Bronchial epithelial cell (primary cell): ENCODE data around the gene MAPK8IP2. TPM values are rescaled to one million over a fixed set of nuclear protein-coding genes. Genes with fewer than 3 reads are reported as not detected.

Experiments used
- DNase-seq: peaks from one replicate; pipeline ENCODE4 v3.0.0-alpha.2; 2010; ENCODE audit warnings: low read depth
- FAIRE-seq: peaks from 2 replicates; lab custom pipeline; 2011; peaks lifted over from hg19 to GRCh38; lab: Jason Lieb, UNC
- H3K27me3 ChIP-seq: 2 replicates; pipeline ENCODE4 v1.5.1; 2011; ENCODE audit warnings: low read length; ENCODE audit not compliant: control insufficient read depth, insufficient read depth
- H3K36me3 ChIP-seq: 2 replicates; pipeline ENCODE4 v1.5.1; 2011; ENCODE audit warnings: low read length; ENCODE audit not compliant: control insufficient read depth, insufficient read depth
- H3K4me3 ChIP-seq: 2 replicates; pipeline ENCODE4 v1.5.1; 2011; ENCODE audit warnings: mild to moderate bottlenecking, low read depth, low read length, control low read depth
- CTCF ChIP-seq: IDR thresholded peaks from 2 replicates; pipeline ENCODE4 v1.5.1; 2011; ENCODE audit warnings: mild to moderate bottlenecking, moderate library complexity, low read length, control low read depth, inconsistent platforms; ENCODE audit not compliant: insufficient read depth, severe bottlenecking
- total RNA-seq: library from RNA; depleted of rRNA; stranded (reverse); fragments of >200 nt; gene quantifications from 2 replicates; pipeline ENCODE4 v1.2.1, GENCODE V29; 2014

Gene MAPK8IP2
- total RNA-seq, 1 donor from 2014 or later, result 0.53 TPM

DNA sequence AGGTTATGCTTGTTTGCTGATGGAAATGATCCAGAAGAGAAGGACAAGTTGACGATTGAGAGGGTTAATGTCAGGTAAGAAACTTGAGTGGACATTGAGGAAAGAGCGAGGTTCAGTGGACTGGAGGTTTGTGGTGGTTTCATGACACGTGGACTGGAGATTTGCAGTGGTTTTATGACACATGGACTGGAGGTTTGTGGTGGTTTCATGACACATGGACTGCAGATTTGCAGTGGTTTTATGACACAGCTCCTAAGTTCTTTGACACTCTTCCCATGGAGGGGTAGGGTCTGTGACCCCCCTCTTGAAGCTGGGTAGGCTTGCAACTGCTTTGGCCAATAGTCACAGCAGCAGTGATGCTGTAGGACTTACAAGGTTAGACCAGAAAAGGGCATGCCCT lies 5.4 kb upstream of the MAPK8IP2 start:
- Histone ChIP-seq H3K27me3 (peaks cover 1% of the 10 kb centered on the region), H3K4me3 (no peak overlapping the region), H3K36me3 (no peaks in the 10 kb centered on the region)
- FAIRE-seq (peak; percentile 66), DNase-seq (no peak)
- TF ChIP-seq CTCF, result no peak

DNA sequence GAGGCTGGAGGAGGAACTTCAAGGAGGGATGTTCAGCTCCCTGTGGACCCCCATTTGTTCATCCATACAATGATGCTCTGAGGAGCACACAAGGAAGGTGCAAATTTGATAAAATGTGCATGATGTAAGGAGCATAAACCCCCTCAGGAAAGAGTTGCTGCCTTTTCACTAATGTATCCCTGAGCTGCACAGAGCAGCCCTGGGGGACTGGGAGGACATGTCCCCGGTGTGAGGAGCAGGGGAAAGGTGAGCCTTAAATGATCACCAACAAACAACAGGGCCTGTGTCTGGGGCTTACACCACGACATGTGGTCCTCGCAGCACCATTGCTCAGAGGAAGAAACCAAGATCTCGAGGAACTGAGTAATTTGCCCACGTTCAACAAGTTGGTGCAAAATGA lies 3.5 kb upstream of the MAPK8IP2 start:
- FAIRE-seq (no peak), DNase-seq (no peak)
- no peaks in the 10 kb centered on the region for H3K36me3 ChIP-seq

GRCh38 chr22:50599816-50600455 lies 657 bp upstream of the MAPK8IP2 start:
- TF ChIP-seq CTCF, result no peak

More for the DNA sequence above, 3.5 kb upstream of the MAPK8IP2 start:
- peaks cover 7% of the 10 kb centered on the region for H3K27me3 ChIP-seq
- no peak overlapping the region for H3K4me3 ChIP-seq
- TF ChIP-seq CTCF, result no peak

GRCh38 chr22:50600967-50601668 lies 525 bp downstream of the MAPK8IP2 start:
- DNase-seq (no peak), FAIRE-seq (no peak)
- Histone ChIP-seq H3K36me3 (no peaks in the 10 kb centered on the region), H3K4me3 (no peak overlapping the region), H3K27me3 (peaks cover 16% of the 10 kb centered on the region)
- no peak for TF ChIP-seq CTCF

More at GRCh38 chr22:50599816-50600455, 657 bp upstream of the MAPK8IP2 start:
- no peak overlapping the region for H3K4me3 ChIP-seq
- H3K27me3 ChIP-seq, result peaks cover 16% of the 10 kb centered on the region
- H3K36me3 ChIP-seq, result no peaks in the 10 kb centered on the region
- DNase-seq (no peak), FAIRE-seq (no peak)

DNA sequence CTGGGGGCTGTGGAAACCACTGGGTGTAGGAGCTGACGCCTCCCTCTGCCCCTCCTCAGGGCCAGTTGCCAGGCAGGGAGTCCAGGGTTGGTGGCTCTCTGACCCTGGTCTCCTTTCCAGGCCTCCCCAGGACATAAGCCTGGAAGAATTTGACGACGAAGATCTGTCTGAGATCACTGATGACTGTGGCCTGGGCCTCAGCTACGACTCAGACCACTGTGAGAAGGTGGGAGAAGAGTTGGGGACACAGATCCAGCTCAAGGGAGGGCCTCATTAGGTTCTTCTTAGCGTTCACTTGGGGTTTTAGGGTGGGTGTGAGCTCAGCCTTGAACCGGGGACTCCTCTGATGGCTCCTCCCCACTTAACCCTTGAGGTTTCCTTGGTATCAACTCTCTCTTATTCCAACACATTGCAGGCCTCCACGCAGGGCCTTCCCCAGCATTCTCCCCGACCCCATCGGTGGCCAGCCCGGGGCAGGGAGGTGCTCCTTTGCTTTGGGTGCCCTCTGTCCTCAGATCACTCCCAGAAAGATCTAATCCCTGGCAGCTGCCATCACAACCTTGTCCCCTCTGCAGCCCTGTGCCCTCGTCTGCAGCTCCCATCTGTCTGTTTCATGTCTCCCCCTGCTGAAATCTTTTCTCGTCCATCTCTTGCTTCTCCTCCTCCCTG lies 1.2 kb downstream of the MAPK8IP2 start:
- FAIRE-seq (no peak), DNase-seq (no peak)
- no peak for TF ChIP-seq CTCF
- H3K36me3 ChIP-seq, result no peaks in the 10 kb centered on the region
- peaks cover 16% of the 10 kb centered on the region for H3K27me3 ChIP-seq
- no peak overlapping the region for H3K4me3 ChIP-seq
